Measurements from ENCODE around the gene COPZ2.
"Not testable (repeated sequence)": the region's sequence is repeated elsewhere in the genome, so short reads cannot be mapped to it uniquely, and the experiment has no call there.

The COPZ2 gene

GRCh38 chr17:48070195-48070594 is 32.6 kb upstream of the COPZ2 start:
- Histone ChIP-seq H3F3A (ENCODE audit: insufficient read depth, low read length) (no peaks in the 10 kb centered on the region), H3K9me2 (ENCODE audit: low read depth, low read length) (no peaks in the 10 kb centered on the region), H3K27me3 (ENCODE audit: insufficient read depth, low read length) (no peaks in the 10 kb centered on the region), H3K27ac (ENCODE audit: low read depth, low read length, poor library complexity, severe bottlenecking) (no peak overlapping the region), H3K4me2 (ENCODE audit: low read length) (no peak overlapping the region), H3K9ac (ENCODE audit: low read length) (no peak overlapping the region), H3K9me3 (ENCODE audit: low read length) (no peaks in the 10 kb centered on the region), H3K79me2 (ENCODE audit: insufficient read depth, low read length) (no peaks in the 10 kb centered on the region), H2AFZ (ENCODE audit: low read length) (no peak overlapping the region), H3K36me3 (ENCODE audit: insufficient read depth, low read length) (peaks cover 55% of the 10 kb centered on the region), H3K4me1 (ENCODE audit: insufficient read depth, low read length, severe bottlenecking) (no peaks in the 10 kb centered on the region), H4K20me1 (ENCODE audit: insufficient read depth, low read length) (no peaks in the 10 kb centered on the region), H3K4me3 (ENCODE audit: low read depth, low read length, poor library complexity, severe bottlenecking) (no peak overlapping the region)
- TF ChIP-seq EZH2 (IDR thresholded peaks at IDR 0.05; ENCODE audit: borderline replicate concordance, low read length) = no peak
- TF ChIP-seq, protein P1, sequence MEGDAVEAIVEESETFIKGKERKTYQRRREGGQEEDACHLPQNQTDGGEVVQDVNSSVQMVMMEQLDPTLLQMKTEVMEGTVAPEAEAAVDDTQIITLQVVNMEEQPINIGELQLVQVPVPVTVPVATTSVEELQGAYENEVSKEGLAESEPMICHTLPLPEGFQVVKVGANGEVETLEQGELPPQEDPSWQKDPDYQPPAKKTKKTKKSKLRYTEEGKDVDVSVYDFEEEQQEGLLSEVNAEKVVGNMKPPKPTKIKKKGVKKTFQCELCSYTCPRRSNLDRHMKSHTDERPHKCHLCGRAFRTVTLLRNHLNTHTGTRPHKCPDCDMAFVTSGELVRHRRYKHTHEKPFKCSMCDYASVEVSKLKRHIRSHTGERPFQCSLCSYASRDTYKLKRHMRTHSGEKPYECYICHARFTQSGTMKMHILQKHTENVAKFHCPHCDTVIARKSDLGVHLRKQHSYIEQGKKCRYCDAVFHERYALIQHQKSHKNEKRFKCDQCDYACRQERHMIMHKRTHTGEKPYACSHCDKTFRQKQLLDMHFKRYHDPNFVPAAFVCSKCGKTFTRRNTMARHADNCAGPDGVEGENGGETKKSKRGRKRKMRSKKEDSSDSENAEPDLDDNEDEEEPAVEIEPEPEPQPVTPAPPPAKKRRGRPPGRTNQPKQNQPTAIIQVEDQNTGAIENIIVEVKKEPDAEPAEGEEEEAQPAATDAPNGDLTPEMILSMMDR (IDR thresholded peaks at IDR 0.05; ENCODE audit: low read length) = no peak

DNA sequence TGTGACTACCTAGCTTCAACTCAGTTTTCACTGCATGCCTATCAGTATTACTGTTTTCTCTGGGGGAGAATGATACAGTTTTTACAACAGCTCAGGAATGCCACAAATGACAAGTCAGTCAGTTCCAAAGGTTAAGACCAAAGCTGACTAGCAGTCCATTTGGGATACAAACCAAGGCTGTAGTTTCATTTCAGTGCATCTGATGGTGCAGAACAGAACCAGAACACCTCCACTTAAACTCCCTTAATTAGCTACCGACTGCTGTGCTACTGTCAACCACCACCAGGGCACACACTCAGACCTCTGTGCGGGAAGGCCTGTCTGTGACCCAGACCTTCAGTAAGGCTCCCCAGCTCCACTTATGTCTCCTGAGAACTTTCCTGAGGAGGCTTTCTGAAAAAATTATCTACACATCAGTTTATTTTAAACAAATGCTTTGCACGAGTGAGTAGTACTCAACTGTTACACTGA is 30.9 kb upstream of the COPZ2 start:
- Histone ChIP-seq H3K9me2 (ENCODE audit: low read depth, low read length) (no peaks in the 10 kb centered on the region), H3F3A (ENCODE audit: insufficient read depth, low read length) (no peaks in the 10 kb centered on the region), H3K79me2 (ENCODE audit: insufficient read depth, low read length) (no peaks in the 10 kb centered on the region), H3K4me2 (ENCODE audit: low read length) (no peak overlapping the region), H2AFZ (ENCODE audit: low read length) (no peak overlapping the region), H3K27ac (ENCODE audit: low read depth, low read length, poor library complexity, severe bottlenecking) (no peak overlapping the region), H3K4me1 (ENCODE audit: insufficient read depth, low read length, severe bottlenecking) (no peaks in the 10 kb centered on the region), H3K9ac (ENCODE audit: low read length) (no peak overlapping the region), H3K4me3 (ENCODE audit: low read depth, low read length, poor library complexity, severe bottlenecking) (no peak overlapping the region), H3K36me3 (ENCODE audit: insufficient read depth, low read length) (peaks cover 61% of the 10 kb centered on the region), H3K9me3 (ENCODE audit: low read length) (no peaks in the 10 kb centered on the region), H4K20me1 (ENCODE audit: insufficient read depth, low read length) (no peaks in the 10 kb centered on the region), H3K27me3 (ENCODE audit: insufficient read depth, low read length) (no peaks in the 10 kb centered on the region)
- no peak for TF ChIP-seq EZH2 (IDR thresholded peaks at IDR 0.05; ENCODE audit: borderline replicate concordance, low read length)
- TF ChIP-seq, protein P1 (IDR thresholded peaks at IDR 0.05; ENCODE audit: low read length) = peak; percentile 36; the same call in 1 of the 2 replicates

- H3K9ac ChIP-seq (ENCODE audit: low read length); H3K4me2 ChIP-seq (ENCODE audit: low read length); H3K27me3 ChIP-seq (ENCODE audit: insufficient read depth, low read length); H3K9me2 ChIP-seq (ENCODE audit: low read depth, low read length); H2AFZ ChIP-seq (ENCODE audit: low read length); H3F3A ChIP-seq (ENCODE audit: insufficient read depth, low read length); H4K20me1 ChIP-seq (ENCODE audit: insufficient read depth, low read length); H3K4me3 ChIP-seq (ENCODE audit: low read depth, low read length, poor library complexity, severe bottlenecking); H3K27ac ChIP-seq (ENCODE audit: low read depth, low read length, poor library complexity, severe bottlenecking); H3K79me2 ChIP-seq (ENCODE audit: insufficient read depth, low read length); H3K9me3 ChIP-seq (ENCODE audit: low read length); H3K4me1 ChIP-seq (ENCODE audit: insufficient read depth, low read length, severe bottlenecking): not testable (repeated sequence)
- peaks cover 69% of the 10 kb centered on the region for H3K36me3 ChIP-seq (ENCODE audit: insufficient read depth, low read length)
Measured at GRCh38 chr17:48067808-48068207, 30.2 kb upstream of the COPZ2 start.

- no peaks in the 10 kb centered on the region for H3K4me1 ChIP-seq (ENCODE audit: insufficient read depth, low read length, severe bottlenecking)
- H3F3A ChIP-seq (ENCODE audit: insufficient read depth, low read length) = no peaks in the 10 kb centered on the region
- no peaks in the 10 kb centered on the region for H3K9me3 ChIP-seq (ENCODE audit: low read length)
- no peaks in the 10 kb centered on the region for H3K9me2 ChIP-seq (ENCODE audit: low read depth, low read length)
- no peak overlapping the region for H2AFZ ChIP-seq (ENCODE audit: low read length)
- no peak overlapping the region for H3K27ac ChIP-seq (ENCODE audit: low read depth, low read length, poor library complexity, severe bottlenecking)
- no peak overlapping the region for H3K4me2 ChIP-seq (ENCODE audit: low read length)
- H3K4me3 ChIP-seq (ENCODE audit: low read depth, low read length, poor library complexity, severe bottlenecking) = no peak overlapping the region
- no peaks in the 10 kb centered on the region for H4K20me1 ChIP-seq (ENCODE audit: insufficient read depth, low read length)
- TF ChIP-seq, protein P1 (IDR thresholded peaks at IDR 0.05; ENCODE audit: low read length) = no peak
- TF ChIP-seq EZH2 (IDR thresholded peaks at IDR 0.05; ENCODE audit: borderline replicate concordance, low read length) = no peak
- no peaks in the 10 kb centered on the region for H3K79me2 ChIP-seq (ENCODE audit: insufficient read depth, low read length)
- H3K27me3 ChIP-seq (ENCODE audit: insufficient read depth, low read length) = no peaks in the 10 kb centered on the region
- no peak overlapping the region for H3K9ac ChIP-seq (ENCODE audit: low read length)
- H3K36me3 ChIP-seq (ENCODE audit: insufficient read depth, low read length) = peaks cover 74% of the 10 kb centered on the region
Measured at GRCh38 chr17:48067245-48067644, 29.6 kb upstream of the COPZ2 start.

All from OCI-LY1 (cell line).